Retinal pigment epithelial cell (primary cell): ENCODE results near the gene KIAA1328.

ENCODE experiments used
- DNase-seq: peaks from one replicate; pipeline ENCODE4 v3.0.0-alpha.2; 2010; ENCODE audit warnings: low read depth
- H3K4me3 ChIP-seq: 2 replicates; pipeline ENCODE4 v1.5.1; 2011; ENCODE audit warnings: mild to moderate bottlenecking, low read length, control low read depth, moderate library complexity
- CTCF ChIP-seq: conservative IDR thresholded peaks from 2 replicates; pipeline ENCODE4 v1.5.1; 2011; ENCODE audit warnings: low read depth, low read length, control low read depth, inconsistent platforms

KIAA1328 gene

GRCh38 chr18:37170984-37171383, 342.1 kb downstream of the KIAA1328 start:
- no peak for DNase-seq
- no peak overlapping the region for H3K4me3 ChIP-seq
- no peak for TF ChIP-seq CTCF

DNA sequence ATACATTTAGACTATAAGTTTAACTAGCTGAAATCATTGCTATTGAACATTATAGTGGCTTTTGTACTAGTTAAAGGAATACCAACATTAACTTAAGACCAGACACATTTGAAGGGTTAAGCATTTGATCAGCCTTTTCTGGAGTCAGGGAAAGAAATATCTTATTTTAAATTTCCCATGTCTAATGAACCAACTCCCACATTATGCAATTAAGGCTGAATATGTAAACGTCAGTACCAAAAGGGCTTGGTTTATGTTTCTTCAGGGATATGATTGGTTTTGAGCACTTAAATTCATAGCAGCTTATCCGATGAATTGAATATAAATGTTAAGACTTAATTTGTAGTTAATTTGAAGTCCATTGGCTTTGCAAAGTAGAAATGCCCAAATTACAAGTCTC, 344.5 kb downstream of the KIAA1328 start:
- no peak overlapping the region for H3K4me3 ChIP-seq
- no peak for TF ChIP-seq CTCF
- no peak for DNase-seq

DNA sequence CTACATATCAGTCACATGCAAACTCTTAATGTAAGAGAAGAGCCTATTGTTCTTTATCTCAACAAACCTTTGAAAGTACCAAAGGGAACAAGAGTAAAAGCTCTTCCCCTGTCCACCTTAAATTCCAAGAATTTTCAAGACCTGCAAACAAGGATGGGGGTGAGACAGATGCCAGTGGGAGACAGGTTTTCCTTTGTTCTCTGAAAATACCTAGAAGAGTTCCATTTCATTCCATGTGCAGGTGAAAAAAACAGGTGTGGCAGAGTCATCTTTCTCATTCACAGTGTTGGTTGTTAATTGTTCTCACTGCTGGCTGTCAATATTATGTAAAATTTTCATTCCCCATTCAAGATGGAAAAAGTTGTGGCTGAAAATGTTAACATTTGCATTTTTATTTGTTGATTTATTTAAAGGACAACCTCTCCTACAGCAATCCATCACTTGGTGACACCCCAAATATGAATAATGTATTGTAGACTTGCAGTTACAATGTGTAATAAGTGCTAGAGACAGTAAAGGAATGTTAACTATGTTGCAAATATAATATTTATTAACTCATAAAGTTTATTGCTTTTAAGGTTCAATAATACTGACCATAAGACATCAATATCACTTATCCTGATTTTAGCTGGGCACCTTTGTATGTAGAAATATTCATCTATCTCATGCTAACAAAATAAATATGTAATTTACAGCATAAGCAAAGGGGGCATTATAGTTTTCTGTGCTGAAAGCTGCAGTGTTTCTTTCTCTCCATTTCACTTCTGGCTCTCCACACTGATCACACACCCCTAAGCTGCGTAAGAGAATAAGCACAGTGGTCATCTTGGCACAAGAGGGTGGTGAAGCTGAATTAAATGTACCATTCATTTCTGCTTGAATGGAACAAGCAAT, 347.0 kb downstream of the KIAA1328 start:
- no peak for DNase-seq
- no peak for TF ChIP-seq CTCF
- no peak overlapping the region for H3K4me3 ChIP-seq

DNA sequence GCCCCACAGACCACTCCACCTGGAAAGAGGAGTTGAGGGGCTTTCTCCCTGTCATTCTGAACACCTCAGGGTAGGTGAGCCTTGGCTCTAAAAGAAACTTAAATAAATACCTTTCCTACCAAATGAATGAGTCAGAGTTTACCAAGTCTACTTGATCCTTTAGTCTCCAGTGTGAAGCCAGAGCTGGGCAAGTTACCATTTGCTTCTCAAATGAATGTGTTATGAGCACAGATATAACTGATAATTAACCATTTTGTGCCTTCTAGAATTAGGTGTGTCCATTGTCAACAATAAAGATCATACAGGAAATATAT, 347.7 kb downstream of the KIAA1328 start:
- no peak for TF ChIP-seq CTCF

DNA sequence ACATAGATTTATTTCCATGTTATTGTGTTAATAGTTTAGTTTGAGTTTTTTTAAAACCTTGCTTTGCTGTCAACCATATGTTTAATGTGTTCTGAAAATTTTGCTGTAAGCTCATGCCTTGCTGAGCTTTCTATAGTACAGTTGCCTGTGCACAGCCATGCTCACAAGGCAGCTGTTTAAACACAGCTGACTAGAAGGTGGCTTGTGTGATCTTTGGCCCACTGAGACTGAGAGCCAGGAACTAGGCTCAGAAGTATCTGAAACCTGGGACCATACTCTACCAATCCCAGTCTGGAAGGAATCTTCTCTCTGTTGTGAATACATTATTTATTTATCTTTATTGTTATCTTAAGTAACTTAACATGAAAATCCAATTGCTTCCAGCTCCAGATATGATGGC, 350.5 kb downstream of the KIAA1328 start:
- DNase-seq, result no peak
- TF ChIP-seq CTCF, result no peak
- H3K4me3 ChIP-seq, result no peak overlapping the region

More for the DNA sequence above, 347.7 kb downstream of the KIAA1328 start:
- DNase-seq, result peak; percentile 2
- H3K4me3 ChIP-seq, result no peak overlapping the region

GRCh38 chr18:37180086-37180485, 351.2 kb downstream of the KIAA1328 start:
- no peak overlapping the region for H3K4me3 ChIP-seq
- no peak for DNase-seq
- no peak for TF ChIP-seq CTCF
